Measurements from ENCODE around the gene OR9Q1. TPM values are rescaled to one million over a fixed set of nuclear protein-coding genes. Genes with fewer than 3 reads are reported as not detected.

OR9Q1 gene
- total and polyA plus RNA-seq, 2 of the 8 experiments (the other 6 are each of a cell fraction or from before 2014, with no cell fraction given), result not detected

DNA sequence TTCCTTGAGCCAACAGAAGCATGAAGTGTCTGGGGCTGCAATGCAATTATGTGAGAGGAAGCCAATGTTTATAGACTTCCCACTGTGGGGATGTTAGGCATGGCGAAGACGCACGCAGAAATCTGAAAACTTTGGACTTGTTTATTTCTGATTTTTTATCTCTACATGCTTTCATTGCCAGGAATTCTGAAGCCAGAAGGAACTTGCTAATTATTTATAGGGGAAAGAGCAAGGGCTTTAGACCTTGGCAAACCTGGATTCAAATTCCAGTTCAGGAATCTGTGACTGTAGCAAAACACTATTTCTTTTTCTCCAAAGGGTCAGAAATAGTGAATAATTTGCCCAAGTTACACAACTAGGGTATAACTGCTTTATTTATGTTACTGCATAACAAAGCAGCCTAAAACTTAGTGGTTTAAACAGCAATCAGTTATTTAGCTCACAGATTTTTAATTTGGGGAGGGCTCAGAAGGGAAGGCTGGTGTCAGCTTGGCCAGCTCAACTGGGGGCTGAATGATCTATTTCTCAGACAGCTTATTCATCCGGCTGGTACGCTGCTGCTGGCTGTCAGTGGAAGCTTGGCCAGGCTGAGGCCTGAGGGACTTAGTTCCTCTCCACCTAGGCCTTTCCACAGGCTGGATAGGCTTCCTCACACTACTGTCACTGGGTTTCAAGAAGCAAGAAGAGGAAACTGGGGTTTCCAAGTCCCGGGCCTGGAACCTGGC is 5.2 kb downstream of the OR9Q1 start (continued):
- TF ChIP-seq, protein P1, sequence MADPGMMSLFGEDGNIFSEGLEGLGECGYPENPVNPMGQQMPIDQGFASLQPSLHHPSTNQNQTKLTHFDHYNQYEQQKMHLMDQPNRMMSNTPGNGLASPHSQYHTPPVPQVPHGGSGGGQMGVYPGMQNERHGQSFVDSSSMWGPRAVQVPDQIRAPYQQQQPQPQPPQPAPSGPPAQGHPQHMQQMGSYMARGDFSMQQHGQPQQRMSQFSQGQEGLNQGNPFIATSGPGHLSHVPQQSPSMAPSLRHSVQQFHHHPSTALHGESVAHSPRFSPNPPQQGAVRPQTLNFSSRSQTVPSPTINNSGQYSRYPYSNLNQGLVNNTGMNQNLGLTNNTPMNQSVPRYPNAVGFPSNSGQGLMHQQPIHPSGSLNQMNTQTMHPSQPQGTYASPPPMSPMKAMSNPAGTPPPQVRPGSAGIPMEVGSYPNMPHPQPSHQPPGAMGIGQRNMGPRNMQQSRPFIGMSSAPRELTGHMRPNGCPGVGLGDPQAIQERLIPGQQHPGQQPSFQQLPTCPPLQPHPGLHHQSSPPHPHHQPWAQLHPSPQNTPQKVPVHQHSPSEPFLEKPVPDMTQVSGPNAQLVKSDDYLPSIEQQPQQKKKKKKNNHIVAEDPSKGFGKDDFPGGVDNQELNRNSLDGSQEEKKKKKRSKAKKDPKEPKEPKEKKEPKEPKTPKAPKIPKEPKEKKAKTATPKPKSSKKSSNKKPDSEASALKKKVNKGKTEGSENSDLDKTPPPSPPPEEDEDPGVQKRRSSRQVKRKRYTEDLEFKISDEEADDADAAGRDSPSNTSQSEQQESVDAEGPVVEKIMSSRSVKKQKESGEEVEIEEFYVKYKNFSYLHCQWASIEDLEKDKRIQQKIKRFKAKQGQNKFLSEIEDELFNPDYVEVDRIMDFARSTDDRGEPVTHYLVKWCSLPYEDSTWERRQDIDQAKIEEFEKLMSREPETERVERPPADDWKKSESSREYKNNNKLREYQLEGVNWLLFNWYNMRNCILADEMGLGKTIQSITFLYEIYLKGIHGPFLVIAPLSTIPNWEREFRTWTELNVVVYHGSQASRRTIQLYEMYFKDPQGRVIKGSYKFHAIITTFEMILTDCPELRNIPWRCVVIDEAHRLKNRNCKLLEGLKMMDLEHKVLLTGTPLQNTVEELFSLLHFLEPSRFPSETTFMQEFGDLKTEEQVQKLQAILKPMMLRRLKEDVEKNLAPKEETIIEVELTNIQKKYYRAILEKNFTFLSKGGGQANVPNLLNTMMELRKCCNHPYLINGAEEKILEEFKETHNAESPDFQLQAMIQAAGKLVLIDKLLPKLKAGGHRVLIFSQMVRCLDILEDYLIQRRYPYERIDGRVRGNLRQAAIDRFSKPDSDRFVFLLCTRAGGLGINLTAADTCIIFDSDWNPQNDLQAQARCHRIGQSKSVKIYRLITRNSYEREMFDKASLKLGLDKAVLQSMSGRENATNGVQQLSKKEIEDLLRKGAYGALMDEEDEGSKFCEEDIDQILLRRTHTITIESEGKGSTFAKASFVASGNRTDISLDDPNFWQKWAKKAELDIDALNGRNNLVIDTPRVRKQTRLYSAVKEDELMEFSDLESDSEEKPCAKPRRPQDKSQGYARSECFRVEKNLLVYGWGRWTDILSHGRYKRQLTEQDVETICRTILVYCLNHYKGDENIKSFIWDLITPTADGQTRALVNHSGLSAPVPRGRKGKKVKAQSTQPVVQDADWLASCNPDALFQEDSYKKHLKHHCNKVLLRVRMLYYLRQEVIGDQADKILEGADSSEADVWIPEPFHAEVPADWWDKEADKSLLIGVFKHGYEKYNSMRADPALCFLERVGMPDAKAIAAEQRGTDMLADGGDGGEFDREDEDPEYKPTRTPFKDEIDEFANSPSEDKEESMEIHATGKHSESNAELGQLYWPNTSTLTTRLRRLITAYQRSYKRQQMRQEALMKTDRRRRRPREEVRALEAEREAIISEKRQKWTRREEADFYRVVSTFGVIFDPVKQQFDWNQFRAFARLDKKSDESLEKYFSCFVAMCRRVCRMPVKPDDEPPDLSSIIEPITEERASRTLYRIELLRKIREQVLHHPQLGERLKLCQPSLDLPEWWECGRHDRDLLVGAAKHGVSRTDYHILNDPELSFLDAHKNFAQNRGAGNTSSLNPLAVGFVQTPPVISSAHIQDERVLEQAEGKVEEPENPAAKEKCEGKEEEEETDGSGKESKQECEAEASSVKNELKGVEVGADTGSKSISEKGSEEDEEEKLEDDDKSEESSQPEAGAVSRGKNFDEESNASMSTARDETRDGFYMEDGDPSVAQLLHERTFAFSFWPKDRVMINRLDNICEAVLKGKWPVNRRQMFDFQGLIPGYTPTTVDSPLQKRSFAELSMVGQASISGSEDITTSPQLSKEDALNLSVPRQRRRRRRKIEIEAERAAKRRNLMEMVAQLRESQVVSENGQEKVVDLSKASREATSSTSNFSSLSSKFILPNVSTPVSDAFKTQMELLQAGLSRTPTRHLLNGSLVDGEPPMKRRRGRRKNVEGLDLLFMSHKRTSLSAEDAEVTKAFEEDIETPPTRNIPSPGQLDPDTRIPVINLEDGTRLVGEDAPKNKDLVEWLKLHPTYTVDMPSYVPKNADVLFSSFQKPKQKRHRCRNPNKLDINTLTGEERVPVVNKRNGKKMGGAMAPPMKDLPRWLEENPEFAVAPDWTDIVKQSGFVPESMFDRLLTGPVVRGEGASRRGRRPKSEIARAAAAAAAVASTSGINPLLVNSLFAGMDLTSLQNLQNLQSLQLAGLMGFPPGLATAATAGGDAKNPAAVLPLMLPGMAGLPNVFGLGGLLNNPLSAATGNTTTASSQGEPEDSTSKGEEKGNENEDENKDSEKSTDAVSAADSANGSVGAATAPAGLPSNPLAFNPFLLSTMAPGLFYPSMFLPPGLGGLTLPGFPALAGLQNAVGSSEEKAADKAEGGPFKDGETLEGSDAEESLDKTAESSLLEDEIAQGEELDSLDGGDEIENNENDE (IDR thresholded peaks at IDR 0.05; ENCODE audit: insufficient replicate concordance, low read length), result no peak
- TF ChIP-seq POLR2A (IDR thresholded peaks at IDR 0.05; ENCODE audit: control extremely low read depth in 1 of 2, low read depth in 2 of 2, low read length in 2 of 2), result no peak
- TF ChIP-seq POLR2AphosphoS5 (IDR thresholded peaks at IDR 0.05; ENCODE audit: low read depth, low read length), result no peak
- no peak for TF ChIP-seq CHD1 (IDR thresholded peaks at IDR 0.05; ENCODE audit: low read depth, low read length)
- TF ChIP-seq CBX5 (IDR thresholded peaks at IDR 0.05; ENCODE audit: low read depth, low read length), result no peak
- TF ChIP-seq NANOG (IDR thresholded peaks at IDR 0.05; ENCODE audit: insufficient read depth, low read depth, low read length, poor library complexity, severe bottlenecking), result no peak
- no peak for TF ChIP-seq SP2 (IDR thresholded peaks at IDR 0.05; ENCODE audit: low read length)
- TF ChIP-seq, protein P2, sequence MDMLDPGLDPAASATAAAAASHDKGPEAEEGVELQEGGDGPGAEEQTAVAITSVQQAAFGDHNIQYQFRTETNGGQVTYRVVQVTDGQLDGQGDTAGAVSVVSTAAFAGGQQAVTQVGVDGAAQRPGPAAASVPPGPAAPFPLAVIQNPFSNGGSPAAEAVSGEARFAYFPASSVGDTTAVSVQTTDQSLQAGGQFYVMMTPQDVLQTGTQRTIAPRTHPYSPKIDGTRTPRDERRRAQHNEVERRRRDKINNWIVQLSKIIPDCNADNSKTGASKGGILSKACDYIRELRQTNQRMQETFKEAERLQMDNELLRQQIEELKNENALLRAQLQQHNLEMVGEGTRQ (IDR thresholded peaks at IDR 0.05; ENCODE audit: low read length), result no peak
- no peak for TF ChIP-seq EGR1 (IDR thresholded peaks at IDR 0.05; ENCODE audit: borderline replicate concordance, low read depth, low read length)
